Stimulated activated naive CD4-positive, alpha-beta T cell (primary cell): ENCODE measurements around the gene AACS.

Experiments used
- DNase-seq, 6 experiments: peaks; one replicate each; lab custom pipeline; 2025; lab: John Stamatoyannopoulos, UW

Gene AACS

GRCh38 chr12:125152463-125152862, 87.2 kb downstream of the AACS start:
- no peak for DNase-seq

- DNase-seq: no peak
These were observed 90.1 kb downstream of the AACS start for GRCh38 chr12:125155366-125155765.

- DNase-seq: no peak
These were observed 91.9 kb downstream of the AACS start for GRCh38 chr12:125157177-125157576.

- no peak for DNase-seq
These were observed 94.5 kb downstream of the AACS start for GRCh38 chr12:125159702-125160101.

GRCh38 chr12:125160281-125160955, 95.2 kb downstream of the AACS start:
- DNase-seq: no peak

GRCh38 chr12:125161712-125162022, 96.4 kb downstream of the AACS start:
- no peak for DNase-seq

GRCh38 chr12:125162489-125163028, 97.3 kb downstream of the AACS start:
- no peak for DNase-seq

- DNase-seq: no peak
These were observed 97.9 kb downstream of the AACS start for GRCh38 chr12:125163148-125163547.

- no peak for DNase-seq
These were observed 99.3 kb downstream of the AACS start for GRCh38 chr12:125164541-125164940.

- no peak for DNase-seq
These were observed 100.8 kb downstream of the AACS start for GRCh38 chr12:125166041-125166440.

- no peak for DNase-seq
These were observed 102.4 kb downstream of the AACS start for GRCh38 chr12:125167658-125168057.

- no peak for DNase-seq
These were observed 104.2 kb downstream of the AACS start for GRCh38 chr12:125169451-125169850.

GRCh38 chr12:125169870-125170269, 104.6 kb downstream of the AACS start:
- no peak for DNase-seq

- DNase-seq: no peak
These were observed 106.0 kb downstream of the AACS start for GRCh38 chr12:125171267-125171666.

- DNase-seq: no peak
These were observed 107.1 kb downstream of the AACS start for GRCh38 chr12:125172231-125172850.

- no peak for DNase-seq
These were observed 110.3 kb downstream of the AACS start for GRCh38 chr12:125175576-125175975.

- DNase-seq: no peak
These were observed 113.0 kb downstream of the AACS start for GRCh38 chr12:125178222-125178621.

- no peak for DNase-seq
These were observed 114.9 kb downstream of the AACS start for GRCh38 chr12:125180144-125180543.

GRCh38 chr12:125181107-125181506, 115.9 kb downstream of the AACS start:
- no peak for DNase-seq

- peak; percentile 28 to 79 (median 55) for DNase-seq
These were observed 118.2 kb downstream of the AACS start for GRCh38 chr12:125183187-125184067.

- DNase-seq: no peak
These were observed 119.2 kb downstream of the AACS start for GRCh38 chr12:125184213-125184967.

GRCh38 chr12:125185311-125185739, 120.1 kb downstream of the AACS start:
- no peak for DNase-seq
